ENCODE measurements around the gene KCNK10. TPM values are rescaled to one million over a fixed set of nuclear protein-coding genes. Genes with fewer than 3 reads are reported as not detected.

Gene KCNK10
- total RNA-seq, 4 donors from 2014 or later = 0.02 TPM; not detected in 3

- intact Hi-C loops (cut with DNase I; ENCODE audit: low total_unique reads) = no loop called here
- no peak overlapping the region for H3K4me3 ChIP-seq (ENCODE audit: low read depth, poor library complexity, severe bottlenecking)
- DNase-seq (ENCODE audit: low spot score in 2 of 2) = no peak
- 79 to 82% methylated on average over 4 of the region's 4 CpGs for WGBS, 2 donors
- TF ChIP-seq POLR2A (IDR thresholded peaks at IDR 0.05) = no peak
These were observed 4.7 kb downstream of the KCNK10 start for GRCh38 chr14:88318406-88318805.

- H3K4me3 ChIP-seq (ENCODE audit: low read depth, poor library complexity, severe bottlenecking) = no peak overlapping the region
- TF ChIP-seq CTCF (IDR thresholded peaks at IDR 0.05) (no peak), POLR2A (IDR thresholded peaks at IDR 0.05) (no peak)
- no peak for DNase-seq (ENCODE audit: low spot score in 2 of 2)
- intact Hi-C loops (cut with DNase I; ENCODE audit: low total_unique reads) = no loop called here
These were observed 6.5 kb downstream of the KCNK10 start for GRCh38 chr14:88316521-88316920.

- TF ChIP-seq CTCF (IDR thresholded peaks at IDR 0.05) = no peak
- TF ChIP-seq POLR2A (IDR thresholded peaks at IDR 0.05) = no peak
- no peak for DNase-seq (ENCODE audit: low spot score in 2 of 2)
- 54 to 55% methylated on average over 6 of the region's 6 CpGs for WGBS, 2 donors
- intact Hi-C loops (cut with DNase I; ENCODE audit: low total_unique reads) = no loop called here
- H3K4me3 ChIP-seq (ENCODE audit: low read depth, poor library complexity, severe bottlenecking) = no peak overlapping the region
These were observed 10.8 kb downstream of the KCNK10 start for GRCh38 chr14:88312257-88312656.

GRCh38 chr14:88311780-88312179 lies 11.3 kb downstream of the KCNK10 start:
- DNase-seq (ENCODE audit: low spot score in 2 of 2) = no peak
- no peak for TF ChIP-seq POLR2A (IDR thresholded peaks at IDR 0.05)
- TF ChIP-seq CTCF (IDR thresholded peaks at IDR 0.05) = no peak
- WGBS, 2 donors = 64 to 75% methylated on average over 3 of the region's 3 CpGs
- H3K4me3 ChIP-seq (ENCODE audit: low read depth, poor library complexity, severe bottlenecking) = no peak overlapping the region
- intact Hi-C loops (cut with DNase I; ENCODE audit: low total_unique reads) = no loop called here

GRCh38 chr14:88310449-88310848 lies 12.6 kb downstream of the KCNK10 start:
- 66 to 67% methylated on average over 4 of the region's 4 CpGs for WGBS, 2 donors
- TF ChIP-seq CTCF (IDR thresholded peaks at IDR 0.05) (no peak), POLR2A (IDR thresholded peaks at IDR 0.05) (no peak)
- intact Hi-C loops (cut with DNase I; ENCODE audit: low total_unique reads) = no loop called here
- no peak overlapping the region for H3K4me3 ChIP-seq (ENCODE audit: low read depth, poor library complexity, severe bottlenecking)
- no peak for DNase-seq (ENCODE audit: low spot score in 2 of 2)

- intact Hi-C loops (cut with DNase I; ENCODE audit: low total_unique reads) = no loop called here
- TF ChIP-seq POLR2A (IDR thresholded peaks at IDR 0.05) (no peak), CTCF (IDR thresholded peaks at IDR 0.05) (no peak)
- no peak overlapping the region for H3K4me3 ChIP-seq (ENCODE audit: low read depth, poor library complexity, severe bottlenecking)
- no peak for DNase-seq (ENCODE audit: low spot score in 2 of 2)
- 78 to 84% methylated on average over 4 of the region's 4 CpGs for WGBS, 2 donors
These were observed 13.0 kb downstream of the KCNK10 start for GRCh38 chr14:88310021-88310420.

Data from lower leg skin (tissue), 4 donors.